PC-3 (cell line): ENCODE results near the gene SLC39A5. TPM values are rescaled to one million over a fixed set of nuclear protein-coding genes. Genes with fewer than 3 reads are reported as not detected.

Experiments used
- ATAC-seq: fragments of 200-7000 bp; cut with Tn5 transposase; 2 replicates; pipeline ENCODE4 v1.9.1; 2020; ENCODE audit warnings: mild to moderate bottlenecking, moderate library complexity
- BruUV-seq: library from RNA; stranded (reverse); fragments of 400-500 nt; replicated peaks from 2 replicates; lab custom pipeline; 2021; lab: Mats Ljungman, UMichigan
- CTCF ChIA-PET: fragments of 300-600 bp; sonication (Branson Sonifier 250); formaldehyde crosslinking; loops from one replicate; lab custom pipeline; 2022; ENCODE audit warnings: antibody characterized with exemption; lab: Charles Lee
- POLR2A ChIA-PET: fragments of 300-600 bp; sonication (Branson Sonifier 250); formaldehyde crosslinking; loops from one replicate; lab custom pipeline; 2022; ENCODE audit warnings: antibody characterized with exemption; ENCODE audit not compliant: unreplicated experiment; lab: Charles Lee
- DNase-seq: peaks from one replicate; pipeline ENCODE4 v3.0.0-alpha.2; 2015
- H2AFZ ChIP-seq: fragments of 300-600 bp; sonication (generic); 2 replicates; pipeline ENCODE4 v1.6.0; 2016; ENCODE audit warnings: antibody characterized with exemption, low read length
- H3F3A ChIP-seq: fragments of 300-600 bp; sonication (generic); one replicate; pipeline ENCODE4 v1.6.0; 2017; ENCODE audit warnings: antibody characterized with exemption, low read length, control low read depth, mild to moderate bottlenecking; ENCODE audit not compliant: unreplicated experiment
- H3K27ac ChIP-seq: fragments of 300-600 bp; sonication (generic); 2 replicates; pipeline ENCODE4 v1.5.1; 2016; ENCODE audit warnings: mild to moderate bottlenecking, low read length
- H3K27me3 ChIP-seq: fragments of 300-600 bp; sonication (generic); 2 replicates; pipeline ENCODE4 v1.6.1; 2016; ENCODE audit warnings: low read length, mixed read lengths
- H3K36me3 ChIP-seq: fragments of 300-600 bp; sonication (generic); 2 replicates; pipeline ENCODE4 v1.6.1; 2016; ENCODE audit warnings: low read depth, mixed run types, low read length, mixed read lengths
- H3K4me1 ChIP-seq: fragments of 300-600 bp; sonication (generic); 2 replicates; pipeline ENCODE4 v1.5.1; 2016; ENCODE audit warnings: low read length; ENCODE audit not compliant: insufficient read depth
- H3K4me2 ChIP-seq: fragments of 300-600 bp; sonication (generic); 2 replicates; pipeline ENCODE4 v1.6.0; 2016; ENCODE audit warnings: low read length
- H3K4me3 ChIP-seq: fragments of 300-600 bp; sonication (generic); 2 replicates; pipeline ENCODE4 v1.5.1; 2016; ENCODE audit warnings: mild to moderate bottlenecking, low read length, mixed read lengths
- H3K79me2 ChIP-seq: fragments of 300-600 bp; sonication (generic); 2 replicates; pipeline ENCODE4 v1.6.1; 2017; ENCODE audit warnings: low read length, mixed read lengths
- H3K9ac ChIP-seq: fragments of 300-600 bp; sonication (generic); 2 replicates; pipeline ENCODE4 v1.6.0; 2016; ENCODE audit warnings: mild to moderate bottlenecking, low read length
- H3K9me2 ChIP-seq: fragments of 300-600 bp; sonication (generic); replicated peaks from 2 replicates; pipeline ENCODE4 v1.6.1; 2016; ENCODE audit warnings: mixed run types, low read length, mixed read lengths
- H3K9me3 ChIP-seq: fragments of 300-600 bp; sonication (generic); 2 replicates; pipeline ENCODE4 v1.6.1; 2016; ENCODE audit warnings: low read length, mixed read lengths
- H4K20me1 ChIP-seq: fragments of 300-600 bp; sonication (generic); 2 replicates; pipeline ENCODE4 v1.6.1; 2016; ENCODE audit warnings: low read length, mixed read lengths
- CTCF ChIP-seq: fragments of 300-600 bp; sonication (generic); conservative IDR thresholded peaks from 2 replicates; pipeline ENCODE4 v1.5.1; 2017; ENCODE audit warnings: antibody characterized with exemption, low read depth, mild to moderate bottlenecking, low read length
- EZH2 ChIP-seq: fragments of 300-600 bp; sonication (generic); IDR thresholded peaks from one replicate; pipeline ENCODE4 v1.6.1; 2017; ENCODE audit warnings: antibody characterized with exemption, mild to moderate bottlenecking, low read length; ENCODE audit not compliant: unreplicated experiment
- EZH2phosphoT487 ChIP-seq: fragments of 300-600 bp; sonication (generic); IDR thresholded peaks from 2 replicates; pipeline ENCODE4 v1.6.1; 2018; ENCODE audit warnings: mild to moderate bottlenecking, antibody characterized with exemption, low read length, borderline replicate concordance
- intact Hi-C: fragments of 100-400 bp; cut with micrococcal nuclease; formaldehyde crosslinking; loops from 2 replicates; pipeline ENCODE4 v1.9.0; 2023
- total RNA-seq: library from RNA; depleted of rRNA; stranded (reverse); fragments of >200 nt; gene quantifications from 2 replicates; pipeline ENCODE4 v1.2.3, GENCODE V29; 2014

Gene SLC39A5
- total RNA-seq, 1 experiment from 2014 or later, result 0.18 TPM

- BruUV-seq, result no TSS peak
Observed at GRCh38 chr12:56224954-56225353, 4.9 kb upstream of the SLC39A5 start.

GRCh38 chr12:56229082-56229481, 769 bp upstream of the SLC39A5 start:
- Histone ChIP-seq H3K4me3 (no peak overlapping the region), H3K27ac (no peak overlapping the region), H3K9ac (no peak overlapping the region), H3K9me2 (no peaks in the 10 kb centered on the region), H3F3A (no peaks in the 10 kb centered on the region), H3K36me3 (no peaks in the 10 kb centered on the region), H3K27me3 (no peaks in the 10 kb centered on the region), H4K20me1 (no peaks in the 10 kb centered on the region), H3K4me1 (peaks cover 10% of the 10 kb centered on the region), H3K79me2 (peaks cover 16% of the 10 kb centered on the region), H2AFZ (no peak overlapping the region), H3K4me2 (no peak overlapping the region), H3K9me3 (no peaks in the 10 kb centered on the region)
- no TSS peak for BruUV-seq
- intact Hi-C loops, result no loop called here
- ChIA-PET CTCF (no interaction called here), POLR2A (no interaction called here)
- no peak for TF ChIP-seq EZH2
- no peak for TF ChIP-seq CTCF
- TF ChIP-seq EZH2phosphoT487, result no peak
- DNase-seq, result no peak
- no peak for ATAC-seq

More at GRCh38 chr12:56224954-56225353, 4.9 kb upstream of the SLC39A5 start:
- Histone ChIP-seq H3K27me3 (no peaks in the 10 kb centered on the region), H3K4me1 (peaks cover 22% of the 10 kb centered on the region), H4K20me1 (no peaks in the 10 kb centered on the region), H3F3A (no peaks in the 10 kb centered on the region), H3K4me2 (peak overlapping the region; percentile 97), H3K9ac (peak overlapping the region; percentile 86), H3K9me3 (no peaks in the 10 kb centered on the region), H3K4me3 (peak overlapping the region; percentile 88), H2AFZ (peak overlapping the region; percentile 94; the same call in 1 of the 2 replicates), H3K9me2 (no peaks in the 10 kb centered on the region), H3K36me3 (no peaks in the 10 kb centered on the region), H3K27ac (no peak overlapping the region), H3K79me2 (peaks cover 30% of the 10 kb centered on the region)
- ChIA-PET POLR2A (no interaction called here), CTCF (no interaction called here)
- TF ChIP-seq EZH2 (no peak), EZH2phosphoT487 (no peak), CTCF (no peak)
- DNase-seq, result no peak
- intact Hi-C loops, result loop anchor here (1.0 to 5.0 kb wide), 5 partner anchors 19 to 106 kb away; partner anchors contain the start of gene COQ10A
- ATAC-seq, result no peak

GRCh38 chr12:56230432-56231183, 757 bp downstream of the SLC39A5 start:
- Histone ChIP-seq H3K9me2 (no peaks in the 10 kb centered on the region), H3K27ac (no peak overlapping the region), H3K9me3 (no peaks in the 10 kb centered on the region), H3K27me3 (no peaks in the 10 kb centered on the region), H3K9ac (no peak overlapping the region), H3K4me2 (no peak overlapping the region), H2AFZ (no peak overlapping the region), H4K20me1 (no peaks in the 10 kb centered on the region), H3K4me3 (no peak overlapping the region), H3K4me1 (peaks cover under 1% of the 10 kb centered on the region; the same call in 1 of the 2 replicates), H3K36me3 (no peaks in the 10 kb centered on the region), H3F3A (no peaks in the 10 kb centered on the region), H3K79me2 (peaks cover 2% of the 10 kb centered on the region)
- intact Hi-C loops, result no loop called here
- no TSS peak for BruUV-seq
- ChIA-PET CTCF (no interaction called here), POLR2A (no interaction called here)
- no peak for ATAC-seq
- TF ChIP-seq CTCF (no peak), EZH2 (no peak), EZH2phosphoT487 (no peak)
- DNase-seq, result no peak
